ENCODE results near the gene AOC2.

- no peak for TF ChIP-seq HMGA1 (CRISPR knock-in tag; conservative IDR thresholded peaks at IDR 0.05)
- no peak for TF ChIP-seq MXI1 (IDR thresholded peaks at IDR 0.05; ENCODE audit: borderline replicate concordance, low read depth, low read length)
- no peak for TF ChIP-seq ZNF746 (CRISPR knock-in tag; IDR thresholded peaks at IDR 0.05)
- TF ChIP-seq AFF4 (CRISPR knock-in tag; IDR thresholded peaks at IDR 0.05) = no peak
- no peak for TF ChIP-seq ZNF770 (CRISPR knock-in tag; IDR thresholded peaks at IDR 0.05)
- TF ChIP-seq MAFK (conservative IDR thresholded peaks at IDR 0.05 in 1 of 2, IDR thresholded peaks at IDR 0.05 in 1 of 2; ENCODE audit: low read length in 2 of 2) = no peak
- no peak for TF ChIP-seq KAT8 (CRISPR knock-in tag; IDR thresholded peaks at IDR 0.05)
- no peak for TF ChIP-seq TAF1 (CRISPR knock-in tag; IDR thresholded peaks at IDR 0.05)
- no peak for TF ChIP-seq KDM1A (CRISPR knock-in tag; IDR thresholded peaks at IDR 0.05)
- TF ChIP-seq FOSL2 (CRISPR knock-in tag; IDR thresholded peaks at IDR 0.05) = no peak
- TF ChIP-seq HIVEP1 (CRISPR knock-in tag; IDR thresholded peaks at IDR 0.05) = no peak
- TF ChIP-seq ARID5B (CRISPR knock-in tag; IDR thresholded peaks at IDR 0.05) = no peak
- no peak for TF ChIP-seq E2F1 (CRISPR knock-in tag; IDR thresholded peaks at IDR 0.05)
These were observed 8.6 kb downstream of the AOC2 start for GRCh38 chr17:42853004-42853403.

All from HepG2 (cell line).